AG10803 (cell line): ENCODE measurements around the gene PLA2G6.
A peak's percentile ranks its signal among the peaks of the same experiment; 100 is the strongest.

ENCODE experiments used
- DNase-seq: peaks from one replicate; pipeline ENCODE4 v3.0.0; 2010; ENCODE audit warnings: low read depth
- H3K4me3 ChIP-seq: 2 replicates; pipeline ENCODE4 v1.5.1; 2011; ENCODE audit warnings: mild to moderate bottlenecking, low read length, control low read depth
- CTCF ChIP-seq: conservative IDR thresholded peaks from 2 replicates; pipeline ENCODE4 v1.5.1; 2011; ENCODE audit warnings: mild to moderate bottlenecking, low read length, control low read depth, inconsistent platforms

PLA2G6 gene

DNA sequence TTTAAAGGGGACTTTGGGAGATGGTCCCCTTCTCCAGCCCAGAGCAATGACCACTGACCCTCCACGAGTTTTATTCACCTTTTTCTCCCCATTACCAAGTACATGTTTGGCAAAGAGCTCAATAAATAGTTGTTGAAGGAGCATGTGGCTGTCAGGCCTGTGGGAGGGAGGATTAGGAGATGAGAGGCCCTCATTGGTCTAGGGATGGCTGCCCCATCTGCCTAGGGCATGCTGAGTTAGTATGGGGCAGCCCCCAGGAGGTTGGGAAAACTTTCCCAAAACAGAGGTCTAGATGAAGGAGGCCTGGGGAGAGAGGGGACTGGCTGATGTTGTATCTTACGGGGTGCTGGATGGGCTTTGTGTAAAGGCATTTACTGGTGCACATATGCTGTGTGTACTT, 30.8 kb upstream of the PLA2G6 start:
- H3K4me3 ChIP-seq = no peak overlapping the region
- DNase-seq = no peak
- TF ChIP-seq CTCF = no peak

- TF ChIP-seq CTCF = no peak
- no peak overlapping the region for H3K4me3 ChIP-seq
- DNase-seq = no peak
These were observed 29.9 kb upstream of the PLA2G6 start for GRCh38 chr22:38211556-38211955.

GRCh38 chr22:38208551-38208968, 26.9 kb upstream of the PLA2G6 start:
- no peak overlapping the region for H3K4me3 ChIP-seq
- TF ChIP-seq CTCF = no peak
- DNase-seq = no peak

DNA sequence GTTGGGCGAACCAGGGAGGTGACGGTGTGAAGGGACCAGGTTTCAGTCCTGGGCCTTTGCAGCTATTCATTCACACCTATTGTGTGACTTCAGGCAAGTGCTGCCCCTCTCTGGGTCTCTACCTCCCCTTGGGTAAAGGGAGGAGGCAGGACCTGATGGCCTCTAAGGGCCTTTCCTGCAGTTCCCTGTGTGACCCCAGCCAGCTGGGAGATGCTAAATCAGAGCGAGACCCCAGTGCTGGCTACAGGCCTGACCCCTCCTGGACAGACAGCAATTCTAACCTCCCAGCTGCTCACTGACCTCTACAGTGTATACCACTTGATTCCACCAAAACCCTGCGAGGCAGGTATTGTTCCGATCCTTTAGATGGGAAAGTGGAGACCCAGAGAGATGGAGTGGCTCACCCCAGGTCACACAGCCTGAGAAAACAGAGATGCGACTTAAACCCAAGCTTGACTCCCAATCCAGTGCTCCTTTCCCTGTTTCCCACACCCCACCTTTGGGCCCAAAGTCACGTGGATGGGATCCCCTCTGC, 26.3 kb upstream of the PLA2G6 start:
- TF ChIP-seq CTCF = no peak
- no peak for DNase-seq
- H3K4me3 ChIP-seq = no peak overlapping the region

GRCh38 chr22:38205261-38206128, 23.9 kb upstream of the PLA2G6 start:
- peak; percentile 88 for DNase-seq
- no peak for TF ChIP-seq CTCF
- H3K4me3 ChIP-seq = peak overlapping the region; percentile 15

DNA sequence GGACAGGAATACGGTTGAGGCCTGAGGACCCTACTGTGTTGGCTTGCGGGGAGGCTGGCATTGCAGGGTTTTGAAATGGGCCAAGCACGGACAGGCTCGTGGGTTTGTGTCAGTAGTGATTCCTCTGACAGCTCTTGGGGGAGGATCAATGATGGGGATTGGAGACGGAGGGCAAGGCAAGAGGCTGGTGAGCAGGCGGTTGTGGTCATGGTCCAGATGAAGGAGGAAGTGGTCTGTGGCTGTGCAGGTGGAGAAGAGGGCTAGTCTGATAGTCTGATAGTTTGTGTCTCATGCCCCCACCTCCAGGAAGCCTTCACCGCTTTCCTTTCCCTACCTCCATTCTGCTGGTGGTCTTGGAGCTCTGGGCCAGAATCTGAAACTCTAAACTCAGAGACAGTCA, 23.2 kb upstream of the PLA2G6 start:
- TF ChIP-seq CTCF = no peak
- peak overlapping the region; percentile 15 for H3K4me3 ChIP-seq

More for the DNA sequence above, 23.2 kb upstream of the PLA2G6 start:
- DNase-seq = no peak
